Right renal pelvis (tissue), 4 donors: ENCODE measurements around the gene MYLK4. TPM values are rescaled to one million over a fixed set of nuclear protein-coding genes. Genes with fewer than 3 reads are reported as not detected.

ENCODE experiments used
- DNase-seq, 4 donors: peaks; one replicate each; pipeline ENCODE4 v3.0.0-alpha.2; 2013; ENCODE audit warnings: low read depth in 4 of 4, low spot score in 3 of 4, missing footprints in 1 of 4
- polyA plus RNA-seq, 4 donors: library from polyadenylated mRNA; unstranded; fragments of 120-200 nt; gene quantifications; one replicate each; pipeline ENCODE4 v1.2.1, GENCODE V29; 2013; ENCODE audit not compliant: insufficient read length in 4 of 4

The MYLK4 gene
- polyA plus RNA-seq, 4 donors = 0.87 to 2.0 (median 1.3) TPM

- DNase-seq = no peak
These were observed 38.6 kb downstream of the MYLK4 start for GRCh38 chr6:2712102-2712501.

DNA sequence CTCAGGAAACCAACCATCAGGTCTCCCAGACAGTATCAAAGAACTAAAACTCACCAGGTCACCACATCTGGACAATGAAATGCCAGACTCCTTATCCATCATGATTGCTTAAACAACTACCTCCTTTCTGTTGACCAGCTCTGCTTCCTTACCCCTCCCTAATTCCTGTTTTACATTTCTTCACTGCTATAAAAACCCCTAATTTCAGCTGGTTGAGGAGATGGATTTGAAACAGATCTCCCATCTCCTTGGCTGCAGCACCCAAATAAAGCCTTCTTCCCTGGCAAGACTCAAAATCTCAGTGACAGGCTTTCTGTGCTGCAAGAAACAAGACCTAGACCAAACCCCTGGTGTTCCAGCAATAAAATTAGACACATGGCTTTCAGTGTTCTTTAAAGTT, 40.3 kb downstream of the MYLK4 start:
- DNase-seq = no peak

- no peak for DNase-seq
These were observed 42.3 kb downstream of the MYLK4 start for GRCh38 chr6:2708456-2708855.

GRCh38 chr6:2706558-2706957, 44.2 kb downstream of the MYLK4 start:
- no peak for DNase-seq

- no peak for DNase-seq
These were observed 45.5 kb downstream of the MYLK4 start for GRCh38 chr6:2705256-2705655.

GRCh38 chr6:2697291-2697690, 53.4 kb downstream of the MYLK4 start:
- no peak for DNase-seq

GRCh38 chr6:2695454-2696095, 55.1 kb downstream of the MYLK4 start:
- peak in 2 of 4 donors; percentile 18 to 28 for DNase-seq

- DNase-seq = no peak
These were observed 57.5 kb downstream of the MYLK4 start for GRCh38 chr6:2693231-2693630.

DNA sequence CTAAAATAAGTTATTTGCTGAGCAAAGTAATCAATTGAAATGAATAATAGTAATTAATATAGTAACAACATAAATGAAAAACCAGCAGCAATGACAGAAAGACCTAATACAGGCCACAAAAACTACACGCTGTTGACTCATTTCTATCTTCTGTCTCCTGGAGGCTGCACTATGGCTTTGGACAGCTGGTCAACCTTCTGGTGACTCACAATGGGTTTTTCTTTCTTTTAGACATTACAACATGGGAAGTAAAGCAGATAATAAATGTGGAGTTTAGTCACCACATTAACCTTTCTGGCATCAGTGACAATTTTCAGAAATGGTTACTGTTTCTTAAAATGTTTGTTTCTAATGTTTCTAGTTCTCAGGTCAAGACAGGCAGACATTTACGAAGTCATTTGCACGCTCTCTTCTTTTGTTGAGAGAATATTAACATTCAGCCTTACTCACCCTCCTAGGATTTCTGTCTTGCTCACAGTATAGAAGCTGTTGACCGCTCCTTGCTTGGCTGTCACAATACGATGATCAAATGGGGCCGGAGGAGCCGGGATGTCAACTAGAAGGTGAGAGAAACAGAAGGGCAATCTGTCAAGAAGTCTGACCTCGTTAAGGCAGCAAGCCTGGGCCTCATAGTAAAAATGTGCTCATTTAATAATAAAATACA, 62.2 kb downstream of the MYLK4 start:
- no peak for DNase-seq

- no peak for DNase-seq
These were observed 63.3 kb downstream of the MYLK4 start for GRCh38 chr6:2687456-2687855.

DNA sequence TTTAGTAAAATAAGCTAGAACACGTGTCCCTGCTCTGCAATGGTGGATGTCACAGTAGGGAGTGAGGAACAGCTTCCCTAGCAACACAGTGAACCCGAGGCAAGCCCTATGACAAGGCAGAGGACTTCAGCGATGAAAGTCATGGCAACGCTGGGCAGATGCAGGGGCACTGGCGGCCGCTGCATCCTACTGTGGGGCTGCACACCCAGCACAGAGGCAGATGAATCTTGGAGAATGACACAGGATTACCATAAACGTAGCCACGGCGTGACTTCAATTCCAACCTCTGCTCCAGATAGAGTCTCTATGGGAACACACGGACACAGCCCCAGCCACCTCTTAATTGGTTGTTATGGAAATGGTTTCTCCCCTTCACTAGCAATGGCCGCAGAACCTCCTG, 64.2 kb downstream of the MYLK4 start:
- DNase-seq = no peak

- DNase-seq = no peak
These were observed 65.7 kb downstream of the MYLK4 start for GRCh38 chr6:2684766-2685754.

DNA sequence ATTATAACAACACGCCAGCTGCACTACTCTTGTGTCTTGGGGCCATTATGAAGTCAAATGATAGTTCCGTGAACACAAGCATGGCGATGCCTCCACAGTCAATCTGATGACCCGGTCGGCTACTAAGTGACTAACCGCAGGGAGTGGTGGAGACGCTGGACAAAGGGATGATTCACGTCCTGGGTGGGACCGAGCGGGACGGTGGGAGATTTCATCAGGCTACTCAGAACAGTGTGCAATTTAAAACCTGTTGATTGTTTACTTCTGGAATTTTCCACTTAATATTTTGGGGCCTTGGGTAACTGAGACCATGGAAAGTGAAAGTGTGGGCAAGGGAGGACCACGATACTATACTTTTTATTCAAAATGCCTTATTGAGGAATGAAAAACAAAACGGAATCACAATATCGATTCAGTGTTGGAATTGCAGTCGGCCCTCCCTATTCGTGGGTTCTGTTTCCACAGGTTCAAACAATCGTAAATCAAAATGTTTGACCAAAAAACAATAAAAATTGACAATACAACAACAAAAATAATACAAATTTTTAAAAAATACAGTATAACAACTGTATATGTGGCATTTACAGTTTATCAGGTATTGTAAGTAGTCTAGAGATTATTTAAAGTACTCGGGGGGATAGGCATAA, 66.5 kb downstream of the MYLK4 start:
- no peak for DNase-seq

DNA sequence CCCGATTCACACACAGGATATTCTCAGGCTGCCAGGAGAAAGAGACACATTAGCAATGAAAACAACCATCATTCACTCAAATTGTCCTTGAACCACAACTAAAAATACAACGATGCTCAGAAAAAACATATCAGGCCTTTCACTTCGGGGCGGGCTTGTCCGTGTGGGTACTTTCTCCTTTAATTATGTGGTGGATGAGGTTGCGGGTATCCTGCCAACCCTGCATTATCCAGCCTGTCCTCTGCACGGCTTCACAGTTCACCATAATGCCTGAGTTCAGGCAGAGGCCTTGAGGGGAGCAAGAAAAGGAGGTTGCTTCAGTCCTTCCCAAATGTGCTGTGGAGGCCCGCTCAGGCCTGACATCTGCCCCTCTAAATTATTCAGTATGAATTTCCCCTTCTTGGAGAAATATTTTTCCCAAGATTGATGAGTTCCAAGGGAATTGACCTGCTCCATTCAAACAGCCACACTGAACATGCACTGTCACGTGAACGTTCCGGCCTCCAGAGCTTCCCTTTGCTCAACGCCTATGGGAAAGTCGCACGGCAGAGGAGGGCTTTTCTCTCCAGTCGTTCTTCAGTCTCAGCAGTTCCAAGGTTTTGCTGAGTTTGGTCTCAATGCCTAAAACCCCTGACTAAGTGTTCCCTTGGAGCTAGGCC, 70.3 kb downstream of the MYLK4 start:
- DNase-seq = no peak

- no peak for DNase-seq
These were observed 73.6 kb downstream of the MYLK4 start for GRCh38 chr6:2677080-2677593.

- DNase-seq = no peak
These were observed 74.7 kb downstream of the MYLK4 start for GRCh38 chr6:2676048-2676447.

- DNase-seq = no peak
These were observed 75.9 kb downstream of the MYLK4 start for GRCh38 chr6:2674857-2675256.

DNA sequence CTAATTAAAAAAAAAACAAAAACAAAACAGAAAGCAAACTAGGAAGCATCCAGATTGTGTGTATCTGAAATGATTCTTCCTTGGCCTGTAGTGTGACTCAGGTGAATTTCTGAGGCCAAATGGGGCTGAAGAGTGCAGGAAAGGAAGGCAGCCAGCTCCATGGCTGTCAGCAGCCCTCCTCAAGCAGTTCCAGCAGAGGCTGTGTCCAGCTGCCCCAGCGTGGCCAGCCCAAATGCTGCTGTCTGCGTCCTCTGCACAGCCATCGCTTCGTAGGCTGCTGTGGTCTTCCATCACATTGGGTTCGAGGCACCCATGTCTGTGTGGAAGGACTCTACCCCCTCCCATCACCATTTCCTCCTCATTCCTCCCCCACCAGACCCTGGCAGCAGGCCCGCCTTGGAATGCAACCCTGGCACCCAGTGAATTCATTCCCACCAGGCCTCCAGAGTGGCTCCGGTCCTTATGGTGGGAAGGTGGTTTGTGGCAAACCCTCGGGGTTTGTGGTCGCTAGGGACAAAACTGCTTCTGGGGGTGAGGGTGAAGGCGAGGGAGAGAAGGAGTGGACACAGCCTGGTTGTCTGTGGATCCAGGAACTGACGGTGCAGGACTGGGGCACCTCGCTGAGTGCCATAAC, 81.5 kb downstream of the MYLK4 start:
- no peak for DNase-seq

DNA sequence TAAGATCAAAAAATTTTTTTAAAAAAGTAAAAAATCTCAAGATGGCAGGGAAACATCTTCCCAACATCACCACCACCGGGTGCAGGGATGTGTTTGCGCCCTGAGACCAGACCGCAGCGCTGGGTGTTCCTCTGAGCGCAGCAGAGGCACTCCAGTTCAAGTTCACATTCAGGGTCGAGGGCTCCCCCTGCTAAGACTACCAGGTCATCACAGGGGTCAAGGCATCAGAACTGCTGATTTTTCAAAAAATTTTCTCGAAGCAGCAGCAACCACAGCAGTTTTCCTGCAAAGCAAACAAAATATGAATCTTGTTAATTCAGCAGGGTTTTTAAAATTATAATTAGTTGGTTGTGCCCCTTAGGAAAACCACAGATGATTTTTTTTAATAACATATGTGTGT, 83.1 kb downstream of the MYLK4 start:
- no peak for DNase-seq
